Colonic mucosa (tissue), 4 donors: ENCODE data around the gene TRIM32. TPM values are rescaled to one million over a fixed set of nuclear protein-coding genes. Genes with fewer than 3 reads are reported as not detected.

Experiments used
- DNase-seq: peaks from one replicate; pipeline ENCODE4 v3.0.0-alpha.2; 2020
- H3K27ac ChIP-seq: fragments of 200-600 bp; one replicate; pipeline ENCODE4 v1.8.0; 2021
- H3K27me3 ChIP-seq: fragments of 200-600 bp; one replicate; pipeline ENCODE4 v1.8.0; 2021
- H3K36me3 ChIP-seq: fragments of 200-600 bp; one replicate; pipeline ENCODE4 v1.8.0; 2021
- H3K4me1 ChIP-seq: fragments of 200-600 bp; one replicate; pipeline ENCODE4 v1.8.0; 2021; ENCODE audit warnings: mild to moderate bottlenecking
- H3K4me3 ChIP-seq: fragments of 200-600 bp; one replicate; pipeline ENCODE4 v1.8.0; 2021
- H3K9ac ChIP-seq, 2 donors: one replicate each; pipeline ENCODE4 v1.7.0; 2013; ENCODE audit warnings: control low read depth in 2 of 2, low read depth in 2 of 2, low read length in 2 of 2
- H3K9me3 ChIP-seq: fragments of 200-600 bp; one replicate; pipeline ENCODE4 v1.8.0; 2021
- CTCF ChIP-seq: fragments of 200-600 bp; IDR thresholded peaks from one replicate; pipeline ENCODE4 v1.8.0; 2022; ENCODE audit warnings: antibody characterized with exemption, mild to moderate bottlenecking
- intact Hi-C: fragments of 100-400 bp; cut with DNase I; formaldehyde crosslinking; loops from one replicate; pipeline ENCODE4 v1.14.1; 2022
- total RNA-seq, 2 donors: library from RNA; stranded (reverse); fragmentation: NEBNext Ultra II Directional in 1 of 2; extraction: Animal tissue kit (Norgen Biotek cat#: 25700) in 1 of 2; gene quantifications; one replicate each; pipeline ENCODE4 v1.2.1, GENCODE V29; 2021
- donor health status: healthy.
- donor health status: DM: no; HTN: no; CAD: no.
- donor health status: DM: no; HTN: no; CAD: no.

TRIM32 gene
- total RNA-seq, 2 donors from 2014 or later = 17.1 to 17.2 TPM

GRCh38 chr9:116695438-116695837, 8.3 kb downstream of the TRIM32 start:
- intact Hi-C loops = no loop called here
- Histone ChIP-seq H3K9ac (no peak overlapping the region), H3K9me3 (no peaks in the 10 kb centered on the region), H3K27me3 (no peaks in the 10 kb centered on the region), H3K27ac (no peak overlapping the region), H3K36me3 (peaks cover 16% of the 10 kb centered on the region), H3K4me1 (no peaks in the 10 kb centered on the region), H3K4me3 (no peak overlapping the region)
- TF ChIP-seq CTCF = no peak
- no peak for DNase-seq

DNA sequence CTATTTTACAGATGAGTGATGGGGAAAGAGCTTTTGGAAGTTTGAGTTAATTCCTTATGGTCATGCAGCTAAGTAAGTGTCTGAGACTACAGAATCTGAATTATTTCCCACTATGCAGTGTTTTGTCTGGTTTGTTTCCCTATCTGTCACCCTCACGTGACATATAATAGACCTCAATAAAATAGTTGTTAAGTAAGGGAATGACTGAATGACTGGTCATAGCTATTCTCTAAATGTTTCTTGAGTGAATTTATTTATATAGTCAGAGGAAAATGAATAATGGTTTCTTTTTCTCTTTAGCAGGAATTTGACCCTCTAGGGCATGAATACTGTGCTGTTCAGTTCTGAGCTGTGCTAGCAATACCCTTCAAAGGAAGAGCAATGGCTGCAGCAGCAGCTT, 10.3 kb downstream of the TRIM32 start:
- TF ChIP-seq CTCF = no peak
- no peak overlapping the region for H3K9ac ChIP-seq
- intact Hi-C loops = no loop called here
- no peaks in the 10 kb centered on the region for H3K9me3 ChIP-seq
- no peak overlapping the region for H3K4me3 ChIP-seq
- no peaks in the 10 kb centered on the region for H3K4me1 ChIP-seq
- no peak overlapping the region for H3K27ac ChIP-seq
- peaks cover 16% of the 10 kb centered on the region for H3K36me3 ChIP-seq
- no peak for DNase-seq
- no peaks in the 10 kb centered on the region for H3K27me3 ChIP-seq

DNA sequence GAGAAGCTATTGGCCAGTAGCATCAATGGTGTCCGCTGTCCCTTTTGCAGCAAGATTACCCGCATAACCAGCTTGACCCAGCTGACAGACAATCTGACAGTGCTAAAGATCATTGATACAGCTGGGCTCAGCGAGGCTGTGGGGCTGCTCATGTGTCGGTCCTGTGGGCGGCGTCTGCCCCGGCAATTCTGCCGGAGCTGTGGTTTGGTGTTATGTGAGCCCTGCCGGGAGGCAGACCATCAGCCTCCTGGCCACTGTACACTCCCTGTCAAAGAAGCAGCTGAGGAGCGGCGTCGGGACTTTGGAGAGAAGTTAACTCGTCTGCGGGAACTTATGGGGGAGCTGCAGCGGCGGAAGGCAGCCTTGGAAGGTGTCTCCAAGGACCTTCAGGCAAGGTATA, 10.8 kb downstream of the TRIM32 start:
- intact Hi-C loops = no loop called here
- Histone ChIP-seq H3K4me1 (no peaks in the 10 kb centered on the region), H3K4me3 (no peak overlapping the region), H3K9ac (no peak overlapping the region), H3K27ac (no peak overlapping the region), H3K27me3 (no peaks in the 10 kb centered on the region), H3K9me3 (no peaks in the 10 kb centered on the region), H3K36me3 (peaks cover 16% of the 10 kb centered on the region)
- TF ChIP-seq CTCF = no peak
- DNase-seq = no peak

DNA sequence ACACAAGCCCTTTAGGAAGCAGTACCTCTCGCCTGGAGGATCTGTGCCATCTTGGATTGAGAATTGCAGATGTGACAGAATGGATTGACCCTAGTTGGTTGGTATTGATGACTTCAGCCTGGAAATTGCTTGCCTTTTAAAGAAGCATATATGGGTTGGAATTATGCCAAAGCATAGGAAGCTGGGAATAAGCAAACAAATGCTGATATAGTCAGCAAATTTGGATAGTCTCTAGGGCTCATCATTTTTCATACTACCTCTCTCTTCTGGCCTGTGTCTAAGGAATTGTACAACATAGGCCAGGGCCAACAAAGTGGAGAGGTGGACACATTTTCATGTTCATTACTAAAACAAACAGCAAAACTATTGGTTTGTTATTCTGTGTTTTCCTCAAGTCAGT, 13.2 kb downstream of the TRIM32 start:
- H3K4me1 ChIP-seq = no peaks in the 10 kb centered on the region
- no peak for TF ChIP-seq CTCF
- peaks cover 16% of the 10 kb centered on the region for H3K36me3 ChIP-seq
- no peak overlapping the region for H3K4me3 ChIP-seq
- no peaks in the 10 kb centered on the region for H3K27me3 ChIP-seq
- intact Hi-C loops = no loop called here
- H3K9ac ChIP-seq = no peak overlapping the region
- no peaks in the 10 kb centered on the region for H3K9me3 ChIP-seq
- H3K27ac ChIP-seq = no peak overlapping the region
- no peak for DNase-seq

GRCh38 chr9:116700882-116701865, 14.1 kb downstream of the TRIM32 start:
- TF ChIP-seq CTCF = no peak

More at GRCh38 chr9:116700882-116701865, 14.1 kb downstream of the TRIM32 start:
- Histone ChIP-seq H3K27me3 (no peaks in the 10 kb centered on the region), H3K9me3 (no peaks in the 10 kb centered on the region), H3K9ac (no peak overlapping the region), H3K27ac (no peak overlapping the region), H3K4me3 (no peak overlapping the region), H3K36me3 (peaks cover 16% of the 10 kb centered on the region), H3K4me1 (no peaks in the 10 kb centered on the region)
- no peak for DNase-seq
- intact Hi-C loops = no loop called here
